Activated naive CD8-positive, alpha-beta T cell treated with anti-CD3 and anti-CD28 coated beads for 36 hours (primary cell): ENCODE data around the gene HTT. TPM values are rescaled to one million over a fixed set of nuclear protein-coding genes. Genes with fewer than 3 reads are reported as not detected.

Experiments
- DNase-seq: peaks from one replicate; pipeline ENCODE4 v3.0.0; 2021
- H3K27ac Mint-ChIP-seq: one replicate; pipeline ENCODE4 v1.8.0; 2022; ENCODE audit warnings: mild to moderate bottlenecking, moderate library complexity, mixed read lengths
- H3K27me3 Mint-ChIP-seq: one replicate; pipeline ENCODE4 v1.8.0; 2022; ENCODE audit warnings: mild to moderate bottlenecking, mixed read lengths
- H3K36me3 Mint-ChIP-seq: one replicate; pipeline ENCODE4 v1.8.0; 2021; ENCODE audit warnings: mild to moderate bottlenecking, mixed read lengths
- H3K4me1 Mint-ChIP-seq: one replicate; pipeline ENCODE4 v1.8.0; 2021; ENCODE audit warnings: mixed read lengths
- H3K4me3 Mint-ChIP-seq: one replicate; pipeline ENCODE4 v1.8.0; 2022; ENCODE audit warnings: mild to moderate bottlenecking, moderate library complexity, mixed read lengths
- H3K9me3 Mint-ChIP-seq: one replicate; pipeline ENCODE4 v1.8.0; 2022; ENCODE audit warnings: mixed read lengths
- total RNA-seq, 2 experiments: library from RNA; stranded (reverse); gene quantifications; one replicate each; pipeline ENCODE4 v1.2.3, GENCODE V29; 2021

HTT gene
- total RNA-seq, 2 experiments from 2014 or later = 42.9 to 49.4 TPM

DNA sequence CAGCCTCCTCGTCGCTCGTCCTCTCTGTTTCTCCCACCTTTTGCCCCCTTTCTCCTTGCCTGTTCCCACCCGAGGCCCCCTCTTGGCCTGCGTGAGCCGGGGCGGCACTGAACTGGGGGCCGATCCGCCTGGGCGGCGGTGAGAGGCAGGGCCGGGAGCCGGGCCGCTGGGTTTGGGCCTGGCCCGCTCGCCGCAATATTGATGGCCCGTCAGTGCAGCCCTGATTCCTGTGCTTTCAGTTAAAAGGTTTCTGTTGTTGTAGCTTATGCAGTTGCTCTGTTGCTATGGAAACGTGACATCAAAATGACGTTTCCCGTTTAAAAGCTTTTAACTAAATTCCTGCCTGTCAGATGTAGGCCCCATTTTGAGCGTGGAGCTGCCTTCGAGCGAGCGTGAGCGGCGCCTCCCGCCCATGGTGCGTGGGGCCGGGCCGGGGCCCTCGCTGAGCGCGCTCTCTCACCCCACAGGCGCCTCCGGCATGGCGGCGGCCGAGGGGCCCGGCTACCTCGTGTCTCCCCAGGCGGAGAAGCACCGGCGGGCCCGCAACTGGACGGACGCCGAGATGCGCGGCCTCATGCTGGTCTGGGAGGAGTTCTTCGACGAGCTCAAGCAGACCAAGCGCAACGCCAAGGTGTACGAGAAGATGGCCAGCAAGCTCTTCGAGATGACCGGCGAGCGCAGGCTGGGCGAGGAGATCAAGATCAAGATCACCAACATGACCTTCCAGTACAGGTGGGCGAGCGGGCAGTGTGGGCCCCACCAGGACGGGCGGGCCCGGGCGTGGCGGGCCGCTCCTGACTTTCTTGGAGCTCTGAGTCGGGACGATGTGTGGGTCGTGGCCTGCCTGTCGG lies 174.6 kb downstream of the HTT start, which contains the start of gene MSANTD1:
TSS of gene MSANTD1 (plus strand) at position 349 of the 851 bp plus-strand sequence. CDS start at position 413, 64 bp downstream.
- Mint-ChIP-seq H3K27me3 (no peaks in the 10 kb centered on the region), H3K4me3 (no peak within 1 kb of the TSS), H3K36me3 (no peaks in the 10 kb centered on the region), H3K27ac (no peak within 1 kb of the TSS), H3K4me1 (no peaks in the 10 kb centered on the region), H3K9me3 (no peaks in the 10 kb centered on the region)
- DNase-seq = no peak

- no peaks in the 10 kb centered on the region for H3K27me3 Mint-ChIP-seq
- no peak overlapping the region for H3K27ac Mint-ChIP-seq
- no peak for DNase-seq
- H3K36me3 Mint-ChIP-seq = no peaks in the 10 kb centered on the region
- H3K9me3 Mint-ChIP-seq = no peaks in the 10 kb centered on the region
- no peaks in the 10 kb centered on the region for H3K4me1 Mint-ChIP-seq
- H3K4me3 Mint-ChIP-seq = no peak overlapping the region
Measured at GRCh38 chr4:3249711-3250437, 175.4 kb downstream of the HTT start.

- no peaks in the 10 kb centered on the region for H3K36me3 Mint-ChIP-seq
- H3K4me3 Mint-ChIP-seq = no peak overlapping the region
- no peaks in the 10 kb centered on the region for H3K9me3 Mint-ChIP-seq
- H3K27ac Mint-ChIP-seq = no peak overlapping the region
- no peaks in the 10 kb centered on the region for H3K4me1 Mint-ChIP-seq
- H3K27me3 Mint-ChIP-seq = no peaks in the 10 kb centered on the region
- no peak for DNase-seq
Measured at GRCh38 chr4:3250438-3250955, 176.0 kb downstream of the HTT start.

- Mint-ChIP-seq H3K4me3 (no peak overlapping the region), H3K9me3 (no peaks in the 10 kb centered on the region), H3K36me3 (no peaks in the 10 kb centered on the region), H3K4me1 (no peaks in the 10 kb centered on the region), H3K27ac (no peak overlapping the region), H3K27me3 (no peaks in the 10 kb centered on the region)
- no peak for DNase-seq
Measured at GRCh38 chr4:3250956-3251690, 176.6 kb downstream of the HTT start.

- Mint-ChIP-seq H3K27ac (no peak overlapping the region), H3K9me3 (no peaks in the 10 kb centered on the region), H3K27me3 (no peaks in the 10 kb centered on the region), H3K4me1 (no peaks in the 10 kb centered on the region), H3K4me3 (no peak overlapping the region), H3K36me3 (no peaks in the 10 kb centered on the region)
- no peak for DNase-seq
Measured at GRCh38 chr4:3251691-3252479, 177.4 kb downstream of the HTT start.

- H3K4me1 Mint-ChIP-seq = no peaks in the 10 kb centered on the region
- H3K27ac Mint-ChIP-seq = no peak overlapping the region
- H3K36me3 Mint-ChIP-seq = no peaks in the 10 kb centered on the region
- H3K27me3 Mint-ChIP-seq = no peaks in the 10 kb centered on the region
- DNase-seq = no peak
- no peak overlapping the region for H3K4me3 Mint-ChIP-seq
- no peaks in the 10 kb centered on the region for H3K9me3 Mint-ChIP-seq
Measured at GRCh38 chr4:3252480-3252828, 178.0 kb downstream of the HTT start.

- no peaks in the 10 kb centered on the region for H3K27me3 Mint-ChIP-seq
- H3K9me3 Mint-ChIP-seq = no peaks in the 10 kb centered on the region
- no peaks in the 10 kb centered on the region for H3K36me3 Mint-ChIP-seq
Measured at GRCh38 chr4:3252831-3253641, 178.6 kb downstream of the HTT start.

DNA sequence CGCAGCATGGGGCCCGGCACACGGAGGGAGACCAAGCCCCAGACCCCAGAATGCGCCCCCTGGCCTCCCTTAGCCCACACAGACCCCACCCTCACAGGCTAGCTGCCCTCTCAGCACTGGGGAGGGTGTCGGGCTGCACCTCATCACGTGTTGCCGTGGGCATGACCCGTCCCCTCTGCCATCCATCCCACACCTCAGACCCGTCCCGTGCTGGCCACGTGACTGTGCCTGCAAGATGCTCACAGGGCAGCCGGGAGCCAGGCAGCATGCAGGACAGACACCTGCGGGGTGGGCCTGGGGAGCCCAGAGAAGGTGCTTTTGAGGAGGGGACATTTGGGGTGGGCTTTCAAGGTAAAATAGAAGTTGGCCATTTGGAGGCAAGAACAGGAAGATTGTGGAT lies 179.3 kb downstream of the HTT start:
- no peak for DNase-seq
- Mint-ChIP-seq H3K9me3 (no peaks in the 10 kb centered on the region), H3K36me3 (no peaks in the 10 kb centered on the region), H3K27me3 (no peaks in the 10 kb centered on the region), H3K27ac (no peak overlapping the region), H3K4me1 (no peaks in the 10 kb centered on the region), H3K4me3 (no peak overlapping the region)

More at GRCh38 chr4:3252831-3253641, 178.6 kb downstream of the HTT start:
- H3K4me1 Mint-ChIP-seq = no peaks in the 10 kb centered on the region
- H3K27ac Mint-ChIP-seq = no peak overlapping the region
- no peak for DNase-seq
- H3K4me3 Mint-ChIP-seq = no peak overlapping the region

DNA sequence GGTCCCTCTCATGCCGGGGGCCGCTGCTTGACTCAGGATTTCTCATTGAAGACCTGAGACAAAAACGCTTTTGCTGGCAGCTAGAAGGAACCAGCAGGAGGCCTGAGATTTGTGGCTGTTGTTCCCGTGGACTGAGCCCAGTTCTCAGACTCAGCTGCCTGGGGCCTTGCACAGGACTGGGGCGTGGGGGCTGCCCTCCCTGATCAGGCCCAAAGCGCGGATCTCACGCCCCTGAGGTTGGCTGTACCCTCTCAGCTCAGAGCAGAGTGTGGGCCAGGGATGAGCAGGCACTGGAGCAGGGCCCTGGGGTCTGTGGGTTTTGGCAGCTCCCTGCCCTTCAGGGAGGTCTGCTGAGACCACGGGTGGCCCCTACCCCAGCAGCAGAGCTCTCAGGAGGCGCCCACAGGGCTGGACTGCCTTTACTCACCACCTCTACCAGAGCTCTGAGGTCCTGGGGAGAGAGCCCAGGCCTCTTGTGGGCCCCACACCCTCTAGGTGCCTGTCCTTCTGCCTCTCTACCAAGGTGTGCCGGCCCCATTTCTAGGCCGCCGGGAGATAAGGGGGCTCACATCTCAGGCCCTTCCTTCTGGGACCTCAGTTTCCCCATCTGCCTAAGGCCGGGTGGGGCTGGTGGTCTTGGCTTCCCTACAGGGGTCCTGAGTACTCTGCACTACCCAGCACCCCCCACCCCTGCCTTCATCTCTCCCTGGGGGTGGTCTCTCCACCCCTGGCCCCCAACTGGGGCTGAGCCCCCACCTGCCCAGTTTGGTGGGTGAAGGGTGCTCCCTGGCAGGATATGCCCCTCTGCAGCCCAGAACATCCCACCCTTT lies 180.0 kb downstream of the HTT start:
- H3K4me3 Mint-ChIP-seq = no peak overlapping the region
- H3K9me3 Mint-ChIP-seq = no peaks in the 10 kb centered on the region
- H3K27me3 Mint-ChIP-seq = no peaks in the 10 kb centered on the region
- DNase-seq = no peak
- H3K27ac Mint-ChIP-seq = no peak overlapping the region
- H3K36me3 Mint-ChIP-seq = no peaks in the 10 kb centered on the region
- H3K4me1 Mint-ChIP-seq = no peaks in the 10 kb centered on the region

DNA sequence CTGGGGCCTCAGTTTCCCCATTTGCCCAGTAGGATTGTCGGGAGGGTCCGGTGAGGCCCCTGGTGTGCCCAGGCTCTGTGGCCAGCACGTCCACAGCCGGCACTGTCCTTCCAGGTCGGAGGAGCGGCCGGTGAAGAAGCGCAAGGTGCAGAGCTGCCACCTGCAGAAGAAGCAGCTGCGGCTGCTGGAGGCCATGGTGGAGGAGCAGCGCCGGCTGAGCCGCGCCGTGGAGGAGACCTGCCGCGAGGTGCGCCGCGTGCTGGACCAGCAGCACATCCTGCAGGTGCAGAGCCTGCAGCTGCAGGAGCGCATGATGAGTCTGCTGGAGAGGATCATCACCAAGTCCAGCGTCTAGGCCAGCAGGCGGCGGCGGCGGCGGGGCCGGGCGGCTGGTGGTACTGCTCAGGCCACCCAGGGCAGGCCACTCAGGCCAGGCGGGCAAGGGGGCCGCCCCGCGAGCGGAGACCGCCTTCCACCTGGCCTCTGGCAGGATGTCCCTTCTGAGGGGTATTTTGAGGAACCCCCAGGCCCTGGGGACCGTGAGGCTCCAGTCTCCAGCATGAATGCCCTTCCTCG lies 181.2 kb downstream of the HTT start:
- DNase-seq = no peak
- no peaks in the 10 kb centered on the region for H3K9me3 Mint-ChIP-seq
- no peak overlapping the region for H3K4me3 Mint-ChIP-seq
- no peaks in the 10 kb centered on the region for H3K36me3 Mint-ChIP-seq
- no peak overlapping the region for H3K27ac Mint-ChIP-seq
- H3K4me1 Mint-ChIP-seq = no peaks in the 10 kb centered on the region
- no peaks in the 10 kb centered on the region for H3K27me3 Mint-ChIP-seq

DNA sequence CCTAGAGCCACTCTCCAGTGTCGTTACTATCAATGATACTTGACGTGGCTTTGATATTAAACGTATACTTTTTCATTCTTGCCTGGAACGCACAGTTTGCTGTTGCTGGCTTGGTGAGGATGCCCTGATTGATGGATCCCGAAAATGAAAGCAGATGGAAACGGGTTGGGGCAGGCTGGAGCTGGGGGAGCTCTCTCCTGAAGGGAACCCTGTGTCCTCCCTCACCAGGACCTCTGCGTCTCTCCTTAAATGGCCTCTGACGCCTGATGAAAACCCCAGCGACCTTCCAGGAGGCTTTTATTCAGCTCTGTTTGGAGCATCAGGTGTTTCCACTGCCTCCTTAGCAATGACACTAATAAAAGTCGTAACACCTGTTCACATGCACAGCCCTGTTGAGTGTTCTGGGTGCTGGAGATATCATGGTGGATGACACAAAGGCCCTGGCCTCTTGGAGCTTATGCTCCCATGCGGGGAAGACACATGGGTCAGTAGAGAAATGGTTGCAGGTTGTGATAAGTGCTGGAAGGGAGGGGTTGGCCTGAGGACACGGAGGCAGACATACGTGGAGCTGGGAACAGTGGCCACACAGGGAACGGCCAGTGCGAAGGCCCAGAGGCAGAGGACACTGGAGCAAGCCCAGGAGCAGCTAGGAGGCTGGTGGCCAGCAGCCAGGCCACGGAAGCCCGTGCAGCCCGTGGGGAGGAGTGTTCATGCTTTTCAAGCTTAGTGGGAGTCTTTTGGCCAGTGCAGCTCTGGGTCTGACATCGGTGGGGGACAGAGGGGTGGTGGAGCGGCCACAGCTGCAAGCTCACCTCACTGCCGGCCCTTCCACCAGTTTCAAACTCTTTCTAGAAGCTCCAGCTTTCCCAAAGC lies 182.0 kb downstream of the HTT start:
- Mint-ChIP-seq H3K4me3 (no peak overlapping the region), H3K9me3 (no peaks in the 10 kb centered on the region), H3K36me3 (no peaks in the 10 kb centered on the region), H3K27me3 (no peaks in the 10 kb centered on the region), H3K4me1 (no peaks in the 10 kb centered on the region), H3K27ac (no peak overlapping the region)
- no peak for DNase-seq

GRCh38 chr4:3257103-3257555 lies 182.6 kb downstream of the HTT start:
- no peaks in the 10 kb centered on the region for H3K36me3 Mint-ChIP-seq
- DNase-seq = no peak
- H3K9me3 Mint-ChIP-seq = no peaks in the 10 kb centered on the region
- H3K27ac Mint-ChIP-seq = no peak overlapping the region
- H3K4me3 Mint-ChIP-seq = no peak overlapping the region
- H3K4me1 Mint-ChIP-seq = no peaks in the 10 kb centered on the region
- H3K27me3 Mint-ChIP-seq = no peaks in the 10 kb centered on the region
